IMR-90 (cell line): ENCODE results near the gene DUSP16. TPM values are rescaled to one million over a fixed set of nuclear protein-coding genes. Genes with fewer than 3 reads are reported as not detected.

ENCODE experiments used
- ATAC-seq: fragments of 200-7000 bp; cut with Tn5 transposase; 2 replicates; pipeline ENCODE4 v1.9.1; 2020; ENCODE audit warnings: low read depth, mild to moderate bottlenecking, moderate library complexity
- BruUV-seq: library from RNA; stranded (reverse); fragments of 400-500 nt; replicated peaks from 2 replicates; lab custom pipeline; 2021; lab: Mats Ljungman, UMichigan
- CTCF ChIA-PET: fragments of 300-600 bp; formaldehyde crosslinking; extraction: SDS; loops from one replicate; lab custom pipeline; 2021; ENCODE audit warnings: antibody characterized with exemption; lab: Yijun Ruan, JAX
- POLR2A ChIA-PET: fragments of 300-600 bp; sonication (Branson Sonifier 250); formaldehyde crosslinking; loops from one replicate; lab custom pipeline; 2022; ENCODE audit warnings: antibody characterized with exemption; ENCODE audit not compliant: unreplicated experiment; lab: Charles Lee
- DNase-seq: peaks from one replicate; pipeline ENCODE4 v3.0.0; 2013
- H2AFZ ChIP-seq: replicated peaks from 2 replicates; pipeline ENCODE3; 2013; ENCODE audit warnings: low read length, mild to moderate bottlenecking; ENCODE audit not compliant: poor library complexity
- H2AK5ac ChIP-seq: 2 replicates; pipeline ENCODE4 v1.6.1; 2013; ENCODE audit warnings: low read depth, low read length, inconsistent platforms
- H2AK9ac ChIP-seq: replicated peaks from 2 replicates; pipeline ENCODE3; 2013; ENCODE audit warnings: mild to moderate bottlenecking, low read depth, low read length, moderate library complexity; ENCODE audit not compliant: poor library complexity
- H2BK120ac ChIP-seq: 2 replicates; pipeline ENCODE4 v1.6.1; 2013; ENCODE audit warnings: low read depth, low read length, inconsistent platforms
- H2BK15ac ChIP-seq: 3 replicates; pipeline ENCODE4 v1.6.1; 2013; ENCODE audit warnings: low read depth, low read length, inconsistent platforms
- H2BK20ac ChIP-seq: 2 replicates; pipeline ENCODE4 v1.6.1; 2013; ENCODE audit warnings: low read depth, mild to moderate bottlenecking, inconsistent platforms, low read length, moderate library complexity
- H2BK5ac ChIP-seq: 2 replicates; pipeline ENCODE4 v1.6.1; 2013; ENCODE audit warnings: mild to moderate bottlenecking, low read depth, low read length, inconsistent platforms; ENCODE audit not compliant: poor library complexity, severe bottlenecking
- H3K14ac ChIP-seq: replicated peaks from 2 replicates; pipeline ENCODE4 v1.6.1; 2013; ENCODE audit warnings: low read depth, low read length, inconsistent platforms
- H3K18ac ChIP-seq: 2 replicates; pipeline ENCODE4 v1.6.1; 2013; ENCODE audit warnings: low read depth, low read length, control low read depth
- H3K23ac ChIP-seq: 2 replicates; pipeline ENCODE4 v1.6.1; 2013; ENCODE audit warnings: low read depth, low read length, inconsistent platforms
- H3K27ac ChIP-seq: 2 replicates; pipeline ENCODE4 v1.5.1; 2013; ENCODE audit warnings: mild to moderate bottlenecking, control low read depth, low read length; ENCODE audit not compliant: insufficient read depth
- H3K27me3 ChIP-seq: 2 replicates; pipeline ENCODE4 v1.6.1; 2013; ENCODE audit warnings: low read length; ENCODE audit not compliant: control insufficient read depth, insufficient read depth
- H3K36me3 ChIP-seq: 2 replicates; pipeline ENCODE4 v1.6.1; 2013; ENCODE audit warnings: low read length, mixed read lengths; ENCODE audit not compliant: control insufficient read depth, insufficient read depth
- H3K4ac ChIP-seq: 2 replicates; pipeline ENCODE4 v1.6.1; 2013; ENCODE audit warnings: low read depth, low read length, inconsistent platforms
- H3K4me1 ChIP-seq: 2 replicates; pipeline ENCODE4 v1.6.1; 2013; ENCODE audit warnings: low read length, mixed read lengths; ENCODE audit not compliant: control insufficient read depth, insufficient read depth
- H3K4me2 ChIP-seq: 2 replicates; pipeline ENCODE4 v1.6.1; 2013; ENCODE audit warnings: low read depth, mild to moderate bottlenecking, control low read depth, low read length, moderate library complexity
- H3K4me3 ChIP-seq: 2 replicates; pipeline ENCODE4 v1.5.1; 2013; ENCODE audit warnings: low read depth, mild to moderate bottlenecking, control low read depth, low read length, moderate library complexity; ENCODE audit not compliant: insufficient read depth
- H3K56ac ChIP-seq: 2 replicates; pipeline ENCODE4 v1.6.1; 2013; ENCODE audit warnings: low read length, inconsistent platforms; ENCODE audit not compliant: insufficient read depth; ENCODE audit errors: extremely low read depth
- H3K79me1 ChIP-seq, 2 experiments: 2 replicates each; pipeline ENCODE4 v1.6.1; 2013; ENCODE audit warnings: low read length in 2 of 2, inconsistent platforms in 1 of 2, low read depth in 1 of 2
- H3K9ac ChIP-seq: 2 replicates; pipeline ENCODE4 v1.6.1; 2013; ENCODE audit warnings: low read depth, low read length, control low read depth
- H3K9me1 ChIP-seq: 2 replicates; pipeline ENCODE4 v1.6.1; 2013; ENCODE audit warnings: low read length, inconsistent platforms; ENCODE audit not compliant: insufficient read depth
- H3K9me3 ChIP-seq: 2 replicates; pipeline ENCODE4 v1.6.1; 2013; ENCODE audit warnings: low read length; ENCODE audit not compliant: control insufficient read depth, insufficient read depth
- H4K20me1 ChIP-seq: 2 replicates; pipeline ENCODE4 v1.6.1; 2013; ENCODE audit warnings: low read length, inconsistent platforms; ENCODE audit not compliant: insufficient read depth
- H4K5ac ChIP-seq: 2 replicates; pipeline ENCODE4 v1.6.1; 2013; ENCODE audit warnings: mild to moderate bottlenecking, low read depth, low read length, control low read depth
- H4K8ac ChIP-seq, 2 experiments: 2 replicates each; pipeline ENCODE4 v1.6.1; 2013; ENCODE audit warnings: low read depth in 2 of 2, low read length in 2 of 2, control low read depth in 1 of 2, inconsistent platforms in 1 of 2
- H4K91ac ChIP-seq: 2 replicates; pipeline ENCODE4 v1.6.1; 2013; ENCODE audit warnings: low read depth, low read length, inconsistent platforms; ENCODE audit not compliant: insufficient read depth
- BHLHE40 ChIP-seq: fragments of 150-350 bp; IDR thresholded peaks from 2 replicates; pipeline ENCODE4 v1.6.1; 2016; ENCODE audit warnings: mild to moderate bottlenecking, low read depth, low read length
- CEBPB ChIP-seq: IDR thresholded peaks from 2 replicates; pipeline ENCODE4 v1.6.1; 2012; ENCODE audit warnings: low read depth, low read length, improper control_type of control experiment
- CHD1 ChIP-seq: IDR thresholded peaks from 2 replicates; pipeline ENCODE4 v1.6.1; 2012; ENCODE audit warnings: low read depth, low read length, improper control_type of control experiment
- CTCF ChIP-seq: conservative IDR thresholded peaks from 2 replicates; pipeline ENCODE4 v1.5.1; 2012; ENCODE audit warnings: mild to moderate bottlenecking, low read depth, low read length, improper control_type of control experiment
- ELK1 ChIP-seq: fragments of 150-350 bp; IDR thresholded peaks from 2 replicates; pipeline ENCODE4 v1.6.1; 2016; ENCODE audit warnings: low read depth, mild to moderate bottlenecking, low read length, moderate library complexity, borderline replicate concordance
- FOS ChIP-seq: fragments of 150-350 bp; IDR thresholded peaks from 2 replicates; pipeline ENCODE4 v1.6.1; 2016; ENCODE audit warnings: low read depth, low read length
- MAFK ChIP-seq: IDR thresholded peaks from 2 replicates; pipeline ENCODE4 v1.6.1; 2012; ENCODE audit warnings: low read depth, low read length, improper control_type of control experiment
- MAZ ChIP-seq: IDR thresholded peaks from 2 replicates; pipeline ENCODE4 v1.6.1; 2012; ENCODE audit warnings: low read depth, mild to moderate bottlenecking, low read length, improper control_type of control experiment, moderate library complexity, borderline replicate concordance
- MXI1 ChIP-seq: IDR thresholded peaks from 2 replicates; pipeline ENCODE4 v1.6.1; 2012; ENCODE audit warnings: low read depth, mild to moderate bottlenecking, low read length, moderate library complexity, borderline replicate concordance
- NFE2L2 ChIP-seq: fragments of 150-350 bp; IDR thresholded peaks from 2 replicates; pipeline ENCODE4 v1.6.1; 2016; ENCODE audit warnings: low read depth, mild to moderate bottlenecking, low read length
- POLR2A ChIP-seq: IDR thresholded peaks from 2 replicates; pipeline ENCODE4 v1.6.1; 2012; ENCODE audit warnings: mild to moderate bottlenecking, low read depth, low read length
- RAD21 ChIP-seq: IDR thresholded peaks from 2 replicates; pipeline ENCODE4 v1.6.1; 2012; ENCODE audit warnings: low read length, improper control_type of control experiment
- RCOR1 ChIP-seq: IDR thresholded peaks from 2 replicates; pipeline ENCODE4 v1.6.1; 2012; ENCODE audit warnings: mild to moderate bottlenecking, low read length, improper control_type of control experiment; ENCODE audit not compliant: insufficient replicate concordance
- RFX5 ChIP-seq: IDR thresholded peaks from 2 replicates; pipeline ENCODE4 v1.8.0; 2012; ENCODE audit warnings: low read depth, mild to moderate bottlenecking, low read length, moderate library complexity
- SMC3 ChIP-seq: fragments of 150-350 bp; IDR thresholded peaks from 2 replicates; pipeline ENCODE4 v1.6.1; 2016; ENCODE audit warnings: low read depth, mild to moderate bottlenecking, antibody characterized with exemption, low read length, moderate library complexity
- USF2 ChIP-seq: fragments of 150-350 bp; IDR thresholded peaks from 2 replicates; pipeline ENCODE4 v1.6.1; 2017; ENCODE audit warnings: mild to moderate bottlenecking, antibody characterized with exemption, low read length, low read depth
- WGBS, 2 experiments: methylation state at CpG; one replicate each; pipeline versions ENCODE4 v1.1.5 to v1.1.7; 2013; ENCODE audit warnings: missing lambda C conversion rate in 2 of 2; ENCODE audit not compliant: insufficient read length in 1 of 2; ENCODE audit errors: extremely low coverage in 2 of 2; 5-methylcytosine and 5-hydroxymethylcytosine counted together
- dilution Hi-C: fragments of 300-500 bp; cut with HindIII; formaldehyde crosslinking; loops from one replicate; pipeline ENCODE4 v1.14.3; 2018; ENCODE audit warnings: low sequenced_read_pairs; ENCODE audit not compliant: unreplicated experiment
- in situ Hi-C: fragments of 300-500 bp; cut with MboI; formaldehyde crosslinking; loops from 3 replicates; pipeline ENCODE4 v1.14.3; 2019; ENCODE audit warnings: low sequenced_read_pairs, inconsistent platforms, mixed read lengths
- intact Hi-C: fragments of 100-400 bp; cut with micrococcal nuclease; formaldehyde crosslinking; loops from 2 replicates; pipeline ENCODE4 v1.10.0; 2022
- polyA plus RNA-seq, 3 experiments: library from polyadenylated mRNA; depleted of rRNA; stranded (reverse); fragments of >200 nt; gene quantifications; 2 replicates each; pipeline ENCODE4 v1.2.3, GENCODE V29; 2012; ENCODE audit warnings: low replicate concordance in 1 of 3
- total RNA-seq: library from RNA; depleted of rRNA; stranded (reverse); fragments of >200 nt; gene quantifications from 2 replicates; pipeline ENCODE4 v1.2.3, GENCODE V29; 2012

The DUSP16 gene
- total and polyA plus RNA-seq, 2 of the 4 experiments (the other 2 are of a cell fraction) = 4.7 to 10.0 TPM

GRCh38 chr12:12542286-12542685, 20.4 kb downstream of the DUSP16 start:
- H3K27me3 ChIP-seq = no peaks in the 10 kb centered on the region
- H3K4me3 ChIP-seq = no peak overlapping the region
- H3K36me3 ChIP-seq = no peaks in the 10 kb centered on the region
- dilution Hi-C loops = no loop called here
- ChIA-PET CTCF (no interaction called here), POLR2A (no interaction called here)
- in situ Hi-C loops = no loop called here
- H2BK20ac ChIP-seq = no peak overlapping the region
- intact Hi-C loops = no loop called here
- no peaks in the 10 kb centered on the region for H3K9me3 ChIP-seq
- H3K4ac ChIP-seq = no peak overlapping the region
- H3K23ac ChIP-seq = no peak overlapping the region
- H2BK15ac ChIP-seq = no peak overlapping the region
- H4K20me1 ChIP-seq = no peaks in the 10 kb centered on the region; the same call in 1 of the 2 replicates
- H3K9me1 ChIP-seq = no peaks in the 10 kb centered on the region; the same call in 1 of the 2 replicates
- H2AFZ ChIP-seq = no peak overlapping the region
- H3K79me1 ChIP-seq = peaks cover 13 to 23% of the 10 kb centered on the region in 2 experiments; a peak in 2 of 4 replicates
- no TSS peak for BruUV-seq
- no peak overlapping the region for H3K9ac ChIP-seq
- no peak overlapping the region for H3K56ac ChIP-seq
- DNase-seq (no peak), ATAC-seq (no peak)
- TF ChIP-seq MXI1 (no peak), NFE2L2 (no peak), BHLHE40 (no peak), MAFK (no peak), RCOR1 (no peak), ELK1 (no peak), CTCF (no peak), MAZ (no peak), RAD21 (no peak), FOS (no peak), SMC3 (no peak), POLR2A (no peak), RFX5 (no peak), CHD1 (no peak), CEBPB (no peak), USF2 (no peak)
- H2BK120ac ChIP-seq = no peak overlapping the region
- H4K5ac ChIP-seq = no peak overlapping the region
- H3K18ac ChIP-seq = no peak overlapping the region
- H2BK5ac ChIP-seq = no peak overlapping the region
- no peak overlapping the region for H4K91ac ChIP-seq
- H2AK5ac ChIP-seq = no peak overlapping the region
- no peak overlapping the region for H3K14ac ChIP-seq
- no peak overlapping the region for H3K4me2 ChIP-seq
- no peak overlapping the region for H2AK9ac ChIP-seq
- WGBS, 2 experiments = no CpG with 5 or more reads among the region's 5 CpGs
- no peak overlapping the region for H4K8ac ChIP-seq
- no peak overlapping the region for H3K27ac ChIP-seq
- no peaks in the 10 kb centered on the region for H3K4me1 ChIP-seq
